ENCODE measurements around the gene RIMKLB. TPM values are rescaled to one million over a fixed set of nuclear protein-coding genes. Genes with fewer than 3 reads are reported as not detected.

RIMKLB gene
- polyA plus RNA-seq, 3 donors: 1.0 to 6.6 (median 1.2) TPM

DNA sequence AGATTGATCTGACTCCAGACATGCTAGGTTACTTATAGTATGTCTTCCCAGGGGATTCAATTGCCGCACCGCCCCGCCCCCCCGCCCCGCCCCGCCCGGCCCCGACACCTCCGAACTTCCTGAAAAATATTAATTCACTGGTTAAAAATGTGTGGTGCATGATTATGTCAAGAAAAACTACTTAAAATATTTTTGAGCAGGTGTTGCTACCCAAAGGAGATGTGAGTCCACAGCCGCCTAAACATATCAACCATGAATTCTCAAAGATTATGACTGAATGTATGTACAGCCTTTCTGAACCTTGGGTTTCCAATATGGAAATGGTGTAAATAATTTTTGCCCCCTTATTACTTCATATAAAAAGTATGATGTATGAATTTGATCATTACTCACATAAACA is 2.7 kb upstream of the RIMKLB start:
- Histone ChIP-seq H3K9me3 (replicated peaks in 1 of 2; ENCODE audit: control insufficient read depth in 1 of 2, insufficient read depth in 1 of 2, low read length in 2 of 2) (no peaks in the 10 kb centered on the region), H3K79me2 (ENCODE audit: insufficient read depth, low read length) (peaks cover 3% of the 10 kb centered on the region), H2AFZ (ENCODE audit: insufficient read depth, low read depth, low read length, poor library complexity, severe bottlenecking) (no peak overlapping the region), H3K9ac (ENCODE audit: insufficient read depth, low read length, poor library complexity, severe bottlenecking) (no peak overlapping the region), H3K4me1 (ENCODE audit: control insufficient read depth in 1 of 2, insufficient read depth in 2 of 2, low read length in 2 of 2) (peaks cover 20 to 21% of the 10 kb centered on the region in 2 donors), H4K20me1 (ENCODE audit: insufficient read depth, low read length) (no peaks in the 10 kb centered on the region), H3K27ac (ENCODE audit: low read depth in 1 of 2, low read length in 2 of 2) (no peak overlapping the region), H3K27me3 (ENCODE audit: control insufficient read depth in 2 of 2, insufficient read depth in 2 of 2, low read length in 2 of 2) (peaks cover 3 to 6% of the 10 kb centered on the region in 2 donors), H3K36me3 (replicated peaks in 1 of 2; ENCODE audit: control insufficient read depth in 1 of 2, insufficient read depth in 2 of 2, low read length in 2 of 2) (no peaks in the 10 kb centered on the region), H3K4me3 (replicated peaks in 1 of 3; ENCODE audit: low read depth in 2 of 3, low read length in 3 of 3) (no peak overlapping the region), H3K4me2 (replicated peaks; ENCODE audit: extremely low read depth, low read length, poor library complexity, severe bottlenecking) (no peak overlapping the region)
- H3K4me3 Mint-ChIP-seq: no peak overlapping the region
- H3K27me3 Mint-ChIP-seq (ENCODE audit: low read depth in 3 of 3): peaks cover 11 to 38% (median 25%) of the 10 kb centered on the region in 3 donors
- no CpG with 5 or more reads among the region's 10 CpGs for WGBS (ENCODE audit: insufficient coverage)
- H3K4me1 Mint-ChIP-seq: peaks cover 38% of the 10 kb centered on the region
- H3K27ac Mint-ChIP-seq: no peak overlapping the region
- intact Hi-C loops (cut with micrococcal nuclease): no loop called here
- no peak for DNase-seq
- TF ChIP-seq, protein P1, sequence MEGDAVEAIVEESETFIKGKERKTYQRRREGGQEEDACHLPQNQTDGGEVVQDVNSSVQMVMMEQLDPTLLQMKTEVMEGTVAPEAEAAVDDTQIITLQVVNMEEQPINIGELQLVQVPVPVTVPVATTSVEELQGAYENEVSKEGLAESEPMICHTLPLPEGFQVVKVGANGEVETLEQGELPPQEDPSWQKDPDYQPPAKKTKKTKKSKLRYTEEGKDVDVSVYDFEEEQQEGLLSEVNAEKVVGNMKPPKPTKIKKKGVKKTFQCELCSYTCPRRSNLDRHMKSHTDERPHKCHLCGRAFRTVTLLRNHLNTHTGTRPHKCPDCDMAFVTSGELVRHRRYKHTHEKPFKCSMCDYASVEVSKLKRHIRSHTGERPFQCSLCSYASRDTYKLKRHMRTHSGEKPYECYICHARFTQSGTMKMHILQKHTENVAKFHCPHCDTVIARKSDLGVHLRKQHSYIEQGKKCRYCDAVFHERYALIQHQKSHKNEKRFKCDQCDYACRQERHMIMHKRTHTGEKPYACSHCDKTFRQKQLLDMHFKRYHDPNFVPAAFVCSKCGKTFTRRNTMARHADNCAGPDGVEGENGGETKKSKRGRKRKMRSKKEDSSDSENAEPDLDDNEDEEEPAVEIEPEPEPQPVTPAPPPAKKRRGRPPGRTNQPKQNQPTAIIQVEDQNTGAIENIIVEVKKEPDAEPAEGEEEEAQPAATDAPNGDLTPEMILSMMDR (IDR thresholded peaks at IDR 0.05): no peak
- peaks cover 0 to 6% (median 0%) of the 10 kb centered on the region in 7 donors for H3K9me3 Mint-ChIP-seq
- H3K36me3 Mint-ChIP-seq: peaks cover 0 to 3% of the 10 kb centered on the region in 2 donors

DNA sequence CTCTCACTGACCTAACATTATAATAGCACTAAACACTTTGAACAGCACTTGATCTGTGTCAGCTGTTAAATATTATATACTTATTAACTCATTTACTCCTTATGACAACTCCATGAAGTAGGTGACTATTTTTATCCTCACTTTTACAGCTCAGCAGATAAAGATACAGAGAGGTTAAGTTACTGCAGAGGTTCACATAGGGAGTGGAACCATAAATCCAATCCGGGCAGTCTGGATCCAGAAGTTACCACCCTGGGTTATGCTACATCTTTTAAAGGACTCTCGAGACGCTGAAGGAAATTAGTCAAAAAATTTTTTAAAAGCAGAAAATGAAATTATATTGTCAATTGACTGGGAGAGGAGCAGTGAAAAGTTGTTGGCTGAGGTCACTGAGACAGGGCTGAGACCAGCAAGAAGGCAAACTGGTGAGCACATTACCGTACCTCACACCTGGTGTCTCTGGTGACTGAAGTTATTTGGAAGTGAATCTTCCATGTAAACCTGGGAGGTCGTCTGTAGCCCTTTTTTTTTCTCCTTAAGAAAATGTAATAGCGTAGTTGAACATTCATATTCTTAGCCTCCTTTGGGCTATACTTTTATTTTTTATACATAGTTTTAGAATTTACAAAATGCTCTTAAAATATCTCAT is 1.2 kb upstream of the RIMKLB start:
- H3K4me2 ChIP-seq (replicated peaks; ENCODE audit: extremely low read depth, low read length, poor library complexity, severe bottlenecking): peak overlapping the region; percentile 92
- no peaks in the 10 kb centered on the region for H4K20me1 ChIP-seq (ENCODE audit: insufficient read depth, low read length)
- H3K27ac ChIP-seq (ENCODE audit: low read depth in 1 of 2, low read length in 2 of 2): no peak overlapping the region
- no peaks in the 10 kb centered on the region for H3K36me3 ChIP-seq (replicated peaks in 1 of 2; ENCODE audit: control insufficient read depth in 1 of 2, insufficient read depth in 2 of 2, low read length in 2 of 2)
- Mint-ChIP-seq H3K4me1 (peaks cover 41% of the 10 kb centered on the region), H3K27me3 (ENCODE audit: low read depth in 3 of 3) (peaks cover 11 to 38% (median 21%) of the 10 kb centered on the region in 3 donors), H3K36me3 (peaks cover 0 to 8% of the 10 kb centered on the region in 2 donors), H3K4me3 (peak overlapping the region; percentile 88 to 94), H3K27ac (peak overlapping the region in 6 of 7 donors; percentile 40 to 59 (median 56)), H3K9me3 (peaks cover 0 to 6% (median 0%) of the 10 kb centered on the region in 7 donors)
- peaks cover 6% of the 10 kb centered on the region for H3K79me2 ChIP-seq (ENCODE audit: insufficient read depth, low read length)
- intact Hi-C loops (cut with micrococcal nuclease): no loop called here
- peaks cover 3 to 6% of the 10 kb centered on the region in 2 donors for H3K27me3 ChIP-seq (ENCODE audit: control insufficient read depth in 2 of 2, insufficient read depth in 2 of 2, low read length in 2 of 2)
- peak overlapping the region in 2 of 3 experiments; percentile 75 to 79 for H3K4me3 ChIP-seq (replicated peaks in 1 of 3; ENCODE audit: low read depth in 2 of 3, low read length in 3 of 3)
- H2AFZ ChIP-seq (ENCODE audit: insufficient read depth, low read depth, low read length, poor library complexity, severe bottlenecking): peak overlapping the region; percentile 91
- no peaks in the 10 kb centered on the region for H3K9me3 ChIP-seq (replicated peaks in 1 of 2; ENCODE audit: control insufficient read depth in 1 of 2, insufficient read depth in 1 of 2, low read length in 2 of 2)
- TF ChIP-seq, protein P1 (IDR thresholded peaks at IDR 0.05): no peak
- WGBS (ENCODE audit: insufficient coverage): 42% methylated on average over 2 of the region's 6 CpGs
- no peak overlapping the region for H3K9ac ChIP-seq (ENCODE audit: insufficient read depth, low read length, poor library complexity, severe bottlenecking)
- peaks cover 20 to 21% of the 10 kb centered on the region in 2 donors for H3K4me1 ChIP-seq (ENCODE audit: control insufficient read depth in 1 of 2, insufficient read depth in 2 of 2, low read length in 2 of 2)
- no peak for DNase-seq

Data from CD14-positive monocyte (primary cell).